Left lung (tissue), 10 donors: ENCODE results near the gene MARCHF4. TPM values are rescaled to one million over a fixed set of nuclear protein-coding genes. Genes with fewer than 3 reads are reported as not detected.

Experiments
- ATAC-seq: fragments of 200-7000 bp; cut with Tn5 transposase; one replicate; pipeline ENCODE4 v1.9.1; 2020; ENCODE audit warnings: moderate library complexity
- DNase-seq, 4 donors: peaks; one replicate each; pipeline ENCODE4 v3.0.0-alpha.2; 2013 to 2020
- H3K27ac ChIP-seq, 2 donors: fragments of 200-600 bp; sonication (generic) in 1 of 2; one replicate each; pipeline versions ENCODE4 v1.5.0 to v1.8.0; 2020 to 2021
- H3K27me3 ChIP-seq, 2 donors: fragments of 200-600 bp; sonication (generic) in 1 of 2; one replicate each; pipeline versions ENCODE4 v1.5.0 to v1.8.0; 2020 to 2021
- H3K36me3 ChIP-seq, 2 donors: fragments of 200-600 bp; sonication (generic) in 1 of 2; one replicate each; pipeline versions ENCODE4 v1.5.0 to v1.8.0; 2020 to 2021
- H3K4me1 ChIP-seq, 2 donors: fragments of 200-600 bp; one replicate each; pipeline ENCODE4 v1.8.0; 2021
- H3K4me3 ChIP-seq, 2 donors: fragments of 200-600 bp; sonication (generic) in 1 of 2; one replicate each; pipeline versions ENCODE4 v1.5.0 to v1.8.0; 2020 to 2021; ENCODE audit warnings: mild to moderate bottlenecking in 1 of 2
- H3K9me3 ChIP-seq, 2 donors: fragments of 200-600 bp; sonication (generic) in 1 of 2; one replicate each; pipeline versions ENCODE4 v1.5.0 to v1.8.0; 2020 to 2021
- CTCF ChIP-seq, 2 donors: fragments of 200-600 bp; sonication (generic) in 1 of 2; IDR thresholded peaks; one replicate each; pipeline versions ENCODE4 v1.5.0 to v1.8.0; 2021; ENCODE audit warnings: antibody characterized with exemption in 2 of 2
- intact Hi-C, 2 donors: fragments of 100-400 bp; cut with DNase I; formaldehyde crosslinking; loops; one replicate each; pipeline versions ENCODE4 v1.11.2 to v1.14.2; 2022
- polyA plus RNA-seq, 6 donors: library from polyadenylated mRNA; unstranded; fragments of 120-200 nt; gene quantifications; one replicate each; pipeline ENCODE4 v1.2.1, GENCODE V29; 2013; ENCODE audit not compliant: insufficient read length in 6 of 6
- total RNA-seq, 2 donors: library from RNA; stranded (reverse); fragmentation: NEBNext Ultra II Directional; extraction: Animal tissue kit (Norgen Biotek cat#: 25700); gene quantifications; one replicate each; pipeline ENCODE4 v1.2.1, GENCODE V29; 2021
- donor health status: DM: no; HTN: yes; CAD: no.
- donor health status: DM: no; HTN: no; CAD: no.

MARCHF4 gene
- total and polyA plus RNA-seq, 8 donors: 0.15 to 0.61 (median 0.22) TPM; not detected in 1

DNA sequence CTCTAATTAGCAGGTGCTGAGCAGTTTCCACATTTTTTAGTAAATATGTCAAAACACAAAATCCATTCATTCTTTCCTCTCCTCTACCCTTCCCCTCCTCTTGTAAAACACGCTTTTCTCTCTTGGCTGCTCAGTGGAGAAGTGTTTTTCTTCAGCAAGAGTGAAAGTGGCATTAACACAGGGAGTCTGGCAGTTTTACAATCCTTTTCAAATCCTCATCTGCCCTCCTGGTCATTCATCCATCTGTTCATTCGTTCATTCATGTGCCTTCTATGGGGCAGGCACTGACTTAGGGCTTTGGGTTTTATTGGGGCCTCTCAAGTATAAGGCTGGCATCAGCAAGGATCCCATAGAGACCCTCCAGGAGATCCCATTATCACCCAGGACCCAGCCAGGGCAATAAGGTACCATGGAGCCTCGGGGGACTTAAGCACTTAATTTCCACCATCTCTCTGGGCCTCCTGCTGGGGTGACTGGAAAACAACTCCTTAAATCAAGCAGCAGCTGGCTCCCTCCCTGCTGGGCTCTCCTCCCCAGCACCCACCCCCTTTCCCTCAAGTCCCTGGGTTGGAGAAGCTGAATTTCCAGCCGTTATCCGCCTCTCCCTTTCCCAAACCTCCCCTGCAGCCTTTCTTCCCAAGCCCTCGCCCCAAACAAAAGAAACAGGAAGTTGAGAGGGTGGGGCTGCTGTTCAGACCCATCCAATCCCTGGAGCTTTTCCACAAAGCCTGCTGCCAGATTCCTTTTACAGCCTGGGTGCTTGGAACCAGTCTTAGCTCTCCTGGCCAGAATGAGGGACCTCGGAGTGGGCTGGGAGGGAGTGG lies 32.6 kb downstream of the MARCHF4 start:
- Histone ChIP-seq H3K4me1 (no peaks in the 10 kb centered on the region), H3K27me3 (no peaks in the 10 kb centered on the region), H3K4me3 (no peak overlapping the region), H3K27ac (peak overlapping the region in 1 of 2 donors; percentile 20), H3K36me3 (no peaks in the 10 kb centered on the region), H3K9me3 (no peaks in the 10 kb centered on the region)
- intact Hi-C loops: no loop called here
- peak in 2 of 4 donors; percentile 82 to 87 for DNase-seq
- no peak for TF ChIP-seq CTCF (IDR thresholded peaks at IDR 0.05)
- ATAC-seq: peak; percentile 25

- H3K9me3 ChIP-seq: no peaks in the 10 kb centered on the region
- no peak for ATAC-seq
- no peak for DNase-seq
- H3K27ac ChIP-seq: no peak overlapping the region
- no peaks in the 10 kb centered on the region for H3K36me3 ChIP-seq
- H3K27me3 ChIP-seq: no peaks in the 10 kb centered on the region
- TF ChIP-seq CTCF (IDR thresholded peaks at IDR 0.05): no peak
- no peak overlapping the region for H3K4me3 ChIP-seq
- no peaks in the 10 kb centered on the region for H3K4me1 ChIP-seq
- intact Hi-C loops: no loop called here
These were observed 37.0 kb downstream of the MARCHF4 start for GRCh38 chr2:216335252-216335651.

DNA sequence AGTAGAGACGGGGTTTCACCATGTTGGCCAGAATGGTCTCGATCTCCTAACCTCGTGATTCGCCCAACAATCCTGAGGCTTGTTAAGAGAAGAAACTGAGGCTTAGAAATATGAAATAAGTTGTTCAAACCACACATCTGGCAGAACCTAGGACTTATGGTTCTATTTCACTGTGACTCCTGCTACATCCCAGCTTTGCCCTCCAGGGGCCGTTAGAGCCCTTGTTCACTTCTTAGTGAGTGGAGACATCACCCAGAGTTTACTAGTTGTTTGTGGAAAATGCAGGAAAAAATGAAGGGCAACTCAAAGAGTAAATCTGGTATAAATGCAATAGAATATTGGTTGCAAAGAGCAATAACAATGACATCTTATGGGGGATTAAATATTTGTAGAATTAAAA lies 43.9 kb downstream of the MARCHF4 start:
- Histone ChIP-seq H3K4me1 (no peaks in the 10 kb centered on the region), H3K9me3 (no peaks in the 10 kb centered on the region), H3K4me3 (no peak overlapping the region), H3K27ac (no peak overlapping the region), H3K36me3 (no peaks in the 10 kb centered on the region), H3K27me3 (no peaks in the 10 kb centered on the region)
- intact Hi-C loops: no loop called here
- ATAC-seq (no peak), DNase-seq (no peak)
- TF ChIP-seq CTCF (IDR thresholded peaks at IDR 0.05): no peak

DNA sequence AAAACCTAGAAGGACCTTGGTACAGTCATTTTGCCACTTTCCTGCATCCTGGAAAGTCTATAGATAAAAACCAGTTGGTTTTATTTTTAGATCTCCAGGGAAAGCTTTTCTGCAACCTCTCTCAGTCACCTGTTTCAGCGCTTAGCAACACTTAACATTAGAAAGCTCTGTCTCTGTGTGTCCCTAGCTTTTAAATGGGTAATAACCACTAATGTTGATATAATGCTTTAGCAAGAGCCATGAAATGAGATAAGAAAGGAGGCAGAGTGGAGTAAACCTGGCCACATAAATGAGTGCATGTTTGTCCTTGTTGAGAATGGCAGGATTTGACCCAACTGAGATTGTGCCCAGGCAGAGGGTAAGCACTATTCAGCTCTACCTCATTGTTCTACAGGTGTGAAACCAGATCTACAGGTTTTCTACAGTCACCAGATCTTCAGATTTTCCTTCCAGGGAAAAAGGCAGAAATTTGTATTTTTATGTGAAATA lies 44.8 kb downstream of the MARCHF4 start:
- no peaks in the 10 kb centered on the region for H3K9me3 ChIP-seq
- H3K4me1 ChIP-seq: no peaks in the 10 kb centered on the region
- DNase-seq: peak in 1 of 4 donors; percentile 43
- TF ChIP-seq CTCF (IDR thresholded peaks at IDR 0.05): no peak
- no peaks in the 10 kb centered on the region for H3K36me3 ChIP-seq
- H3K27ac ChIP-seq: no peak overlapping the region
- H3K4me3 ChIP-seq: no peak overlapping the region
- intact Hi-C loops: no loop called here
- ATAC-seq: no peak
- no peaks in the 10 kb centered on the region for H3K27me3 ChIP-seq

Other genes starting within 250 kb of the MARCHF4 start
- gene SMARCAL1, start 40.0 kb upstream of the MARCHF4 start, total RNA-seq: 10 to 100 TPM; 18.1 to 19.6 TPM
- gene SMARCAL1, start 40.0 kb upstream of the MARCHF4 start, polyA plus RNA-seq: 10 to 100 TPM; 25.7 to 34.5 (median 31.0) TPM
- gene RPL37A, start 126.4 kb upstream of the MARCHF4 start, total RNA-seq: 1,000 to 10,000 TPM; 1,937 to 1,986 TPM
- 1,000 to 10,000 TPM; 2,720 to 3,203 (median 2,940) TPM for gene RPL37A, start 126.4 kb upstream of the MARCHF4 start, polyA plus RNA-seq